ENCODE data around the gene CNN3.

GRCh38 chr1:94899756-94900155 is 27.2 kb downstream of the CNN3 start:
- TF ChIP-seq POLR2A (IDR thresholded peaks at IDR 0.05), result no peak
- no peak for TF ChIP-seq CTCF (IDR thresholded peaks at IDR 0.05 in 4 of 5, conservative IDR thresholded peaks at IDR 0.05 in 1 of 5)
